Smooth muscle cell of the brain vasculature (primary cell): ENCODE measurements around the gene PLA1A.
"Not testable (repeated sequence)": the region's sequence is repeated elsewhere in the genome, so short reads cannot be mapped to it uniquely, and the experiment has no call there.

Source experiments
- DNase-seq: peaks from one replicate; pipeline ENCODE4 v3.0.0-alpha.2; 2012; ENCODE audit warnings: low read depth, low spot score

The PLA1A gene

DNA sequence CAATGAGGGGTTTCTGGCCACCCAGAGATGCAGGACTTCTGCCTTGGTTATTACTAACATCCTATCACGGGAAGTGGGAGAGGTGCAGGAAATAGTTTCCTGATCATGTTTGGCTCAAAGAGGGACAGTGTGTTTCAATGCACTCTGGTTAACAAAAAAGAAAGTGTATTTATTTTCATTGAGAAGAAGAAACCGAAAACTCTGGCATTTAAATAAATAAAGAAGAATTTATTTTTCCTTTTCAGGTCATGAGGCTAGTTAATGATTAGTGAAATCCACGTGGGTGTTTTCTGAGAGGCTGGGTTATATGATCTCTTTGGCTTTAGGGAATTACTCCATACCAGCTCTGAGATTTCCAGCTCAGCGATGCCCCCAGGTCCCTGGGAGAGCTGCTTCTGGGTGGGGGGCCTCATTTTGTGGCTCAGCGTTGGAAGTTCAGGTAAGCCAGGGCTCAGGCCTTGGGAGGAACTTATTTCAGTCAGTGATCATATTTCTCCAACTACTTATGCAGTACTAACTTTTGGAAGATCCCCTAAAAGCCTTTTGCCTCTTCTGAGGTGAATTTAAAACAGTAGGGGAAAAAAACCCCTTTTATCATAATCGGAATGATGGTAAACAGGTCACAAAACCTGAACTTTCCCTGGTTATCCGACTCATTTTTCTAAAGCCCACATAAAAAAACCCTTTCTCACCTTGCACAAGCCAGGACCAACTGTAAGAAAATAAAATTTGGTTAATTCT, at the start of gene PLA1A:
TSS of gene PLA1A (plus strand) at position 338 of the 741 bp plus-strand sequence. CDS start at position 367, 29 bp downstream.
- no peak for DNase-seq

DNA sequence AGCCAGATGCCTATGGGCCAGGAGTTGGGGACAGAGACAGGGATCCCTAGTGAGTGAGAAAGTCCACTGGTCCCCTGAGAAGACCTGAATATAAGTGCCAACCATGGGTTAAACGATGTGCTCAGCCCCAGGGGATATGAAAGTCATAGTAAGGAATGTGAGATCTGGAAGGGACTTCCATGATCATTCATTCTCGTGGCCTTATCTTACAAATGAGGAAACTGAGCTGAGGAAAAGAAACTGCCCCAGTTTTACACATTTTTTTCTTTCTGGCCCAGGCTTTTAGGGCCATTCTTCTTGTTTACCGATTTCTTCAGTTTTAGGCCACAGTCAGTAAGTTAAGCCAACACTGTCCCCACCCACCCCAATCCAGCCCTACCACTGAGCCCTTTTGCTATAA, 49.3 kb upstream of the PLA1A start:
- DNase-seq: no peak

DNA sequence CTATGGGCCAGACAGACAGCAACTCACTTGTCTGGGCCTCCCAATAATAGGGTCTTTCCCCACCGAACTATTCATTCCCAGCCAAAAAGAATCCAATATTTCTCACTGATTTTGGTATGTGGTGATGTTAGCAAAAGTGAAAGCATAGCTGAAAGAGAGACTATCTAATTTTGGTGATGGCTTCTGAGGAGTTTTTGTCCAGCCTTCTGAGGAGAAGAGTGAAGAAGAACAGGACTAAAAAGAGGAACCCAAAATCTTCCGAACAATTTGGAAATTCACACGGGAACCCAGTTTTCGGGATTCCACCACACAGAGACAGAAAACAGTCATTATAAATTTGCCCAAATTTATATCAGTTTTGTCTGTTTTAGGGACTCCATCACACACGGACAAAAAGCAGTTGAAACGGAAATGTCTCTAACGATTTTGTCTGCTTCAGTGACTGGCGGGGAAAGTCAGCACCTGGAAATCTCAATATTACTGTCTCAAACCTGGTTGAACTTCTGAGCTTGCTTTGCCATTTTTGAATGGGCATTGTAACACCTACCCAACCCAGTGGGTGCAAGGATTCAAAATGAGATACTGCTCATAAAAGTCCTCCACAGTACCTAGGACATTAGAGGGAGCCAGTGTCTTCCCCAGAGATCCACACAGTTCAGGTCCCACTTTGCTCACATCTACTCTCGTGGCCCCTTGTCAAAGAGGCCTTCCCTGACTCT, 47.3 kb upstream of the PLA1A start:
- DNase-seq: no peak

- DNase-seq: no peak
These were observed 46.1 kb upstream of the PLA1A start for GRCh38 chr3:119551598-119551997.

- not testable (repeated sequence) for DNase-seq
These were observed 44.8 kb upstream of the PLA1A start for GRCh38 chr3:119552928-119553327.

DNA sequence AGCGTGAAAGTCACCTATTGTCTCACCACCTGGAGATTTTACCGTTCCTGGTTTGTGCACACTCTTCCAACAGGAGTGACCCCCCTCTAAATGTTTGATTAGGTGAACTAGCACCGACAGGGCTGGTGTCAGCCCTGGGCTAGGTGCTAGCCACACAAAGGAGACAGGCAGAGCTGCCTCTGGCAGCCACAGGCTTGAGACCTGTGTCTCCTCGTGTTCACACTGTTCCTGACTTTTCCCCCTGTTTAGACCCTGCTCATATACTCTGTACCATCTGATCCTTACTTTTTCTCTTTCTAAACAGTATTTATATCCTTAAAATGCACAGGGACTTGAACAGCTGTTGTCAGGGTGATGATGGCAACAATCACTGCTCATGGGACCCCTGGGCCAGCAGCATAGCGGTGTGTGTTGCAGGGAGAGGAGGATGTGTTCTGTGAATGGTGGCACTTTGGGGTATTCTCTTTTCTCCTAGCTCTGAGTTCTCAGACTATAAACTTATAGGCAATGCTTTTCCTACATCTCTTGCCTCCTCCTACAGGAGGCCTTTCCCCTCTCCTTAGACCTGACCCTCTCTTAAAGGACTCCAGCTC, 43.8 kb upstream of the PLA1A start:
- no peak for DNase-seq

DNA sequence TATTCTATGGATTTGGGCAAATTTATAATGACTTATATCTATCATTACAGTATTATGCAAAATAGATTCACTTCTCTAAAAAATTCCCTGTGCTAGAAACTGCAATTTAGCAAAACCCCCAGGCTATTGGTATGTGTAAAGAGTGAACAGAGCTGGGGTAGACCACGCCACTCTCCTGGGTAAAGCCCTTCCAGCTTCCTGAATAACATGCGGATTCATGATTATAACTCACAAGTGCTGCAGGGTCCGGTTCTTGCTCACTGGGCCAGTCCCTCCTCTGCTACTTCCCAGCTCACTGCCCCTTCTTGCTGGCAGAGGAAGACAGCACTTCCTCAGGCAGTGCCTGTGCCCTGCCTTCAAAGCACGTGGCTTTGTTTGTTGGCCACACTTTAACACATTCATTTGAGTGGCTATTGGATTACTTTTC, 42.4 kb upstream of the PLA1A start:
- no peak for DNase-seq

DNA sequence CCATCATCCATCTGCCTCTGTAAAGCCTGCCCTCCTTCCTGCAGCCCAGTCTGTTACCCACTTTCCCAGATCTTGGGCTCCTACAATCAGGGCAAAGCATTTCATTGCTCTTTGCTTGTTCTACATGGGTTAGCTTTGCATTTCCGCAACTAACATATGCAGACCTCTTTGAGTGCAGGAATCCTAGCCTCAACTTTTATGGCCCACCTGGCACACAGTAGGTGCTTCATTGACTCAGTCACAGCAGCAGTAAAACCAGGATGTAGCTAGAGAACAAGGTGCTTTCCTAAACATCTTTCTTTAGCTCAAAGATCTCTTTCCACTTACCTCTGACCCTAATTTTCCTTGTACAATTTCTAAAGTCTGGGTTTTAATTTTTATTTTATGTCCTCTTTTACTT, 41.8 kb upstream of the PLA1A start:
- DNase-seq: no peak

- no peak for DNase-seq
These were observed 40.4 kb upstream of the PLA1A start for GRCh38 chr3:119557192-119557876.

GRCh38 chr3:119557877-119558269, 39.8 kb upstream of the PLA1A start:
- no peak for DNase-seq

- no peak for DNase-seq
These were observed 38.9 kb upstream of the PLA1A start for GRCh38 chr3:119558626-119559317.

GRCh38 chr3:119559441-119559963, 38.2 kb upstream of the PLA1A start, which contains the start of gene CD80:
Gene CD80 (minus strand): TSS chr3:119559614. CDS start chr3:119557728, 1,886 bp downstream.
- no peak for DNase-seq

GRCh38 chr3:119560160-119560559, 37.5 kb upstream of the PLA1A start:
- DNase-seq: no peak

DNA sequence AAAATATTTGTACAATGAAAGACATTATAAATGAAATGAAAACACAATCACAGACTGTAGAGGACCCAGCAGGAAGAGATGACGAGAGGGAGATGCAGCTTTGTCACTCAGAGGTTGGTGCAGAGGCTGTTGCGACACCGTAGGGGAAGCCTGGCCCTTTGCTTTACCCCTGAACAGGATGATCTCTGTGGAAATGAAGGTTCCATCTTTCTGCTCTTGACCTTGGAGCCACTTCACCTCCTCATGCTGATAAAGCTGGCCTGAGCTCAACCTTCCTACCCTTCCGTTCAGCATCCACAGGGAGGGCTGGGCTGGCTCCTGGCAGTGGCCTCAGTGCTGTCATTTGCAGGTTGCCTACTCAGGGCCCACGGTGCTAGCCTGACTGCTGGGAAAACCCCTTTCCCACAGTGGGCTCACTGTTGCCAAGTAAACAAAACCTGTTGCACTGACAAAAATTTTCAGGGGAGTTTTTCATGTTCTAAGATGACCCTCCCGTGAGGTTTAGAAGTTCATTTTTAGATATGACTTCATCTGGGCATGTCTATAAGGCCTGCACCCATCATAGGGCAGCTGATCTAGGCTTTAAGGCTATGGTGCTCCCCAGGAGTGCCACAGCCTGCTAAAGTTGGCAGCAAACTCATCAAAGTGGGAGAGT, 35.3 kb upstream of the PLA1A start:
- no peak for DNase-seq

- not testable (repeated sequence) for DNase-seq
These were observed 34.4 kb upstream of the PLA1A start for GRCh38 chr3:119563334-119563733.

GRCh38 chr3:119569156-119569555, 28.5 kb upstream of the PLA1A start:
- no peak for DNase-seq

DNA sequence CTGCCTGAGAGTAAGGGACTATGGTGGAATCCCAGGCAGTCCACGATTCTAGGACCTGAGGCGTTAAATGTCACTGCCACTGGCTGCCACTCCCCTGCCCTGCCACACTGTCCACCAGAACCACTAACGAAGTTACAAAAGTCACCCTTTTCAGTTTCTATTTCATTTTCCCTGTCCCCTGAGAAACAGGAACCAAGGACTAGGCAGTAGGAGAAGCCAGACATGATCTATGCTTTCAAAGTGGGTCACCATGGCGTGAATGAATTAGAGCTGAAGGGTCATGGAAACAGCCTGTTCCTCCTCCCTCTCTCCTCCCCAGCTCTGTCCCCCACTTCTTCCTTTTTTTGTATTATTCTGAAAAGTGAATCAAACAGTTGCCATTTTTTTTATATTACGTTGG, 27.5 kb upstream of the PLA1A start:
- DNase-seq: no peak

GRCh38 chr3:119571230-119571629, 26.5 kb upstream of the PLA1A start:
- no peak for DNase-seq

DNA sequence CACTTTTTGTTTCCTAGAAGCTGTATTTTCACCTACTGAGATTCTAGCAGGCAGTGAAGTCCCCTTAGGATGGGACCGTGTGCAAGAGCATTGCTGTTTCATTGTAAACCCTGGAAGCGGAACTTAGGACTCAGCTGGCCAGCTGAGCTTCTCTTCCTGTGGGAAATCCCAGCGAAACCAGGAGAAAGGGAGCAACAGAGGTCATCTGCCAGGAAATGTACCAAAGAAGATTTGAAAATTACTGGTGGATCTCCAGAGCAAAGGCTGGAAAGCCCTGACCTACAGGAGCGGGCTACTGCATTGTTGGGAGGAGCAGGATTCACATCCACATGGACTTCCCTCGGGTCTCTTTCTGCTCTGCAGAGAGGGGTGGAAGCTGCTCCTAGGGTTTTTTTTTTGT, 26.0 kb upstream of the PLA1A start:
- DNase-seq: no peak

GRCh38 chr3:119575507-119575906, 22.2 kb upstream of the PLA1A start:
- DNase-seq: no peak
